SK-MEL-5 (cell line): ENCODE results near the gene CSNK2A3. TPM values are rescaled to one million over a fixed set of nuclear protein-coding genes. Genes with fewer than 3 reads are reported as not detected.
"Not testable (repeated sequence)": the region's sequence is repeated elsewhere in the genome, so short reads cannot be mapped to it uniquely, and the experiment has no call there.

ENCODE experiments used
- DNase-seq: peaks from one replicate; pipeline ENCODE4 v3.0.0-alpha.2; 2016; ENCODE audit warnings: low read depth, low spot score
- in situ Hi-C: cut with HindIII; loops from 2 replicates; pipeline ENCODE4 v1.10.0; 2016; ENCODE audit warnings: low sequenced_read_pairs, high pct_unique_total_duplicates, low pct_unique_long_range_greater_than_20kb
- polyA plus RNA-seq, 2 experiments: library from polyadenylated mRNA; depleted of rRNA; stranded (reverse); fragments of >200 nt; gene quantifications; 2 replicates each; pipeline ENCODE4 v1.2.3, GENCODE V29; 2015
- total RNA-seq: library from RNA; depleted of rRNA; stranded (reverse); fragments of >200 nt; shearing (Covaris generic); gene quantifications from 2 replicates; pipeline ENCODE4 v1.2.3, GENCODE V29; 2014; rRNA removed

The CSNK2A3 gene
- total RNA-seq, result 1.8 and 2.2 TPM in 2 replicates
- polyA plus RNA-seq (2015; cell fraction: cytosol; rRNA removed), result 1.0 and 2.0 TPM in 2 replicates
- polyA plus RNA-seq (2015; cell fraction: nucleus; rRNA removed), result 0.16 and 0.76 TPM in 2 replicates

GRCh38 chr11:11352878-11353277 lies at the start of gene CSNK2A3:
Gene CSNK2A3 (minus strand): TSS chr11:11353250. CDS start chr11:11353119, 131 bp downstream.
- DNase-seq, in situ Hi-C loops: not testable (repeated sequence)

GRCh38 chr11:11401960-11402535 lies 49.0 kb upstream of the CSNK2A3 start:
- in situ Hi-C loops, result no loop called here
- DNase-seq, result no peak

- peak; percentile 71 for DNase-seq
- in situ Hi-C loops, result no loop called here
Measured at GRCh38 chr11:11400635-11401232, 47.7 kb upstream of the CSNK2A3 start.

- no peak for DNase-seq
- in situ Hi-C loops, result no loop called here
Measured at GRCh38 chr11:11400121-11400520, 47.1 kb upstream of the CSNK2A3 start.

GRCh38 chr11:11397781-11398180 lies 44.7 kb upstream of the CSNK2A3 start:
- DNase-seq, result no peak
- in situ Hi-C loops, result loop anchor here (10.0 to 25.0 kb wide), 2 partner anchors 115 to 373 kb away; no protein-coding TSS in a partner anchor

GRCh38 chr11:11397036-11397415 lies 44.0 kb upstream of the CSNK2A3 start:
- in situ Hi-C loops, result loop anchor here (10.0 to 25.0 kb wide), 2 partner anchors 115 to 372 kb away; no protein-coding TSS in a partner anchor
- no peak for DNase-seq

GRCh38 chr11:11396301-11397035 lies 43.4 kb upstream of the CSNK2A3 start:
- no peak for DNase-seq
- in situ Hi-C loops, result loop anchor here (10.0 to 25.0 kb wide), 2 partner anchors 116 to 372 kb away; no protein-coding TSS in a partner anchor

- in situ Hi-C loops, result loop anchor here (10.0 to 25.0 kb wide), 2 partner anchors 117 to 370 kb away; no protein-coding TSS in a partner anchor
- no peak for DNase-seq
Measured at GRCh38 chr11:11395126-11395525, 42.1 kb upstream of the CSNK2A3 start.

GRCh38 chr11:11394241-11394640 lies 41.2 kb upstream of the CSNK2A3 start:
- in situ Hi-C loops, result loop anchor here (10.0 to 25.0 kb wide), 2 partner anchors 118 to 369 kb away; no protein-coding TSS in a partner anchor

GRCh38 chr11:11391796-11392463 lies 38.9 kb upstream of the CSNK2A3 start:
- DNase-seq, result no peak
- in situ Hi-C loops, result loop anchor here (10.0 to 25.0 kb wide), 2 partner anchors 120 to 367 kb away; no protein-coding TSS in a partner anchor

More at GRCh38 chr11:11394241-11394640, 41.2 kb upstream of the CSNK2A3 start:
- DNase-seq, result no peak

GRCh38 chr11:11391169-11391568 lies 38.1 kb upstream of the CSNK2A3 start:
- in situ Hi-C loops, result loop anchor here (10.0 to 25.0 kb wide), 2 partner anchors 121 to 366 kb away; no protein-coding TSS in a partner anchor
- DNase-seq, result no peak

GRCh38 chr11:11390068-11390771 lies 37.2 kb upstream of the CSNK2A3 start:
- DNase-seq, result no peak
- in situ Hi-C loops, result loop anchor here (10.0 to 25.0 kb wide), 2 partner anchors 122 to 365 kb away; no protein-coding TSS in a partner anchor

- in situ Hi-C loops, result loop anchor here (25.0 kb wide), 1 partner anchor 123 kb away; no protein-coding TSS in a partner anchor
- DNase-seq, result no peak
Measured at GRCh38 chr11:11389238-11389637, 36.2 kb upstream of the CSNK2A3 start.

- DNase-seq, result no peak
- in situ Hi-C loops, result loop anchor here (25.0 kb wide), 1 partner anchor 125 kb away; no protein-coding TSS in a partner anchor
Measured at GRCh38 chr11:11387622-11388305, 34.7 kb upstream of the CSNK2A3 start.

GRCh38 chr11:11387207-11387606 lies 34.2 kb upstream of the CSNK2A3 start:
- DNase-seq, result no peak
- in situ Hi-C loops, result loop anchor here (25.0 kb wide), 1 partner anchor 125 kb away; no protein-coding TSS in a partner anchor

- in situ Hi-C loops, result loop anchor here (25.0 kb wide), 1 partner anchor 127 kb away; no protein-coding TSS in a partner anchor
- no peak for DNase-seq
Measured at GRCh38 chr11:11384829-11385228, 31.8 kb upstream of the CSNK2A3 start.
